Activated naive CD8-positive, alpha-beta T cell treated with anti-CD3 and anti-CD28 coated beads for 36 hours (primary cell): ENCODE results near the gene GNPAT. TPM values are rescaled to one million over a fixed set of nuclear protein-coding genes. Genes with fewer than 3 reads are reported as not detected.

Experiments
- DNase-seq: peaks from one replicate; pipeline ENCODE4 v3.0.0; 2021
- H3K27ac Mint-ChIP-seq: one replicate; pipeline ENCODE4 v1.8.0; 2022; ENCODE audit warnings: mild to moderate bottlenecking, moderate library complexity, mixed read lengths
- H3K27me3 Mint-ChIP-seq: one replicate; pipeline ENCODE4 v1.8.0; 2022; ENCODE audit warnings: mild to moderate bottlenecking, mixed read lengths
- H3K36me3 Mint-ChIP-seq: one replicate; pipeline ENCODE4 v1.8.0; 2021; ENCODE audit warnings: mild to moderate bottlenecking, mixed read lengths
- H3K4me1 Mint-ChIP-seq: one replicate; pipeline ENCODE4 v1.8.0; 2021; ENCODE audit warnings: mixed read lengths
- H3K4me3 Mint-ChIP-seq: one replicate; pipeline ENCODE4 v1.8.0; 2022; ENCODE audit warnings: mild to moderate bottlenecking, moderate library complexity, mixed read lengths
- H3K9me3 Mint-ChIP-seq: one replicate; pipeline ENCODE4 v1.8.0; 2022; ENCODE audit warnings: mixed read lengths
- total RNA-seq, 2 experiments: library from RNA; stranded (reverse); gene quantifications; one replicate each; pipeline ENCODE4 v1.2.3, GENCODE V29; 2021

Gene GNPAT
- total RNA-seq, 2 experiments from 2014 or later: 55.9 to 57.3 TPM

- H3K36me3 Mint-ChIP-seq: no peaks in the 10 kb centered on the region
- no peaks in the 10 kb centered on the region for H3K27me3 Mint-ChIP-seq
- H3K4me1 Mint-ChIP-seq: peaks cover 2% of the 10 kb centered on the region
- DNase-seq: no peak
- no peaks in the 10 kb centered on the region for H3K9me3 Mint-ChIP-seq
- no peak overlapping the region for H3K27ac Mint-ChIP-seq
- no peak overlapping the region for H3K4me3 Mint-ChIP-seq
Measured at GRCh38 chr1:231311720-231312431, 70.9 kb downstream of the GNPAT start.

- H3K36me3 Mint-ChIP-seq: no peaks in the 10 kb centered on the region
- no peaks in the 10 kb centered on the region for H3K9me3 Mint-ChIP-seq
- no peak for DNase-seq
- H3K4me1 Mint-ChIP-seq: peaks cover 2% of the 10 kb centered on the region
- no peak overlapping the region for H3K27ac Mint-ChIP-seq
- no peaks in the 10 kb centered on the region for H3K27me3 Mint-ChIP-seq
- no peak overlapping the region for H3K4me3 Mint-ChIP-seq
Measured at GRCh38 chr1:231312432-231312788, 71.4 kb downstream of the GNPAT start.

- DNase-seq: no peak
- no peaks in the 10 kb centered on the region for H3K36me3 Mint-ChIP-seq
- H3K4me3 Mint-ChIP-seq: no peak overlapping the region
- no peaks in the 10 kb centered on the region for H3K27me3 Mint-ChIP-seq
- no peak overlapping the region for H3K27ac Mint-ChIP-seq
- H3K9me3 Mint-ChIP-seq: no peaks in the 10 kb centered on the region
- H3K4me1 Mint-ChIP-seq: peaks cover 2% of the 10 kb centered on the region
Measured at GRCh38 chr1:231313661-231314060, 72.6 kb downstream of the GNPAT start.

GRCh38 chr1:231315887-231316286 lies 74.9 kb downstream of the GNPAT start:
- no peaks in the 10 kb centered on the region for H3K9me3 Mint-ChIP-seq
- H3K4me1 Mint-ChIP-seq: peaks cover 2% of the 10 kb centered on the region
- no peaks in the 10 kb centered on the region for H3K27me3 Mint-ChIP-seq
- H3K36me3 Mint-ChIP-seq: no peaks in the 10 kb centered on the region
- peak; percentile 46 for DNase-seq
- no peak overlapping the region for H3K4me3 Mint-ChIP-seq
- H3K27ac Mint-ChIP-seq: no peak overlapping the region

GRCh38 chr1:231317306-231318014 lies 76.4 kb downstream of the GNPAT start:
- Mint-ChIP-seq H3K27ac (no peak overlapping the region), H3K4me3 (no peak overlapping the region), H3K4me1 (peaks cover 2% of the 10 kb centered on the region), H3K36me3 (no peaks in the 10 kb centered on the region), H3K9me3 (no peaks in the 10 kb centered on the region), H3K27me3 (no peaks in the 10 kb centered on the region)
- DNase-seq: peak; percentile 8

- H3K9me3 Mint-ChIP-seq: no peaks in the 10 kb centered on the region
- DNase-seq: no peak
- H3K4me3 Mint-ChIP-seq: no peak overlapping the region
- H3K4me1 Mint-ChIP-seq: peaks cover 2% of the 10 kb centered on the region
- no peak overlapping the region for H3K27ac Mint-ChIP-seq
- H3K36me3 Mint-ChIP-seq: no peaks in the 10 kb centered on the region
- H3K27me3 Mint-ChIP-seq: no peaks in the 10 kb centered on the region
Measured at GRCh38 chr1:231318015-231318355, 77.0 kb downstream of the GNPAT start.

- Mint-ChIP-seq H3K27me3 (no peaks in the 10 kb centered on the region), H3K36me3 (no peaks in the 10 kb centered on the region), H3K4me1 (peaks cover 2% of the 10 kb centered on the region), H3K9me3 (no peaks in the 10 kb centered on the region), H3K4me3 (no peak overlapping the region), H3K27ac (no peak overlapping the region)
- no peak for DNase-seq
Measured at GRCh38 chr1:231318568-231318967, 77.6 kb downstream of the GNPAT start.

- Mint-ChIP-seq H3K9me3 (no peaks in the 10 kb centered on the region), H3K4me3 (no peak overlapping the region), H3K27ac (no peak overlapping the region), H3K4me1 (peaks cover 2% of the 10 kb centered on the region), H3K27me3 (no peaks in the 10 kb centered on the region), H3K36me3 (no peaks in the 10 kb centered on the region)
- DNase-seq: no peak
Measured at GRCh38 chr1:231319080-231319479, 78.1 kb downstream of the GNPAT start.

- H3K4me3 Mint-ChIP-seq: no peak overlapping the region
- H3K9me3 Mint-ChIP-seq: no peaks in the 10 kb centered on the region
- H3K27me3 Mint-ChIP-seq: no peaks in the 10 kb centered on the region
- no peak for DNase-seq
- H3K4me1 Mint-ChIP-seq: no peaks in the 10 kb centered on the region
- no peaks in the 10 kb centered on the region for H3K36me3 Mint-ChIP-seq
- H3K27ac Mint-ChIP-seq: no peak overlapping the region
Measured at GRCh38 chr1:231322880-231323530, 82.0 kb downstream of the GNPAT start.

- H3K9me3 Mint-ChIP-seq: no peaks in the 10 kb centered on the region
- no peaks in the 10 kb centered on the region for H3K27me3 Mint-ChIP-seq
- peaks cover 3% of the 10 kb centered on the region for H3K4me1 Mint-ChIP-seq
- no peak overlapping the region for H3K4me3 Mint-ChIP-seq
- DNase-seq: no peak
- no peak overlapping the region for H3K27ac Mint-ChIP-seq
- H3K36me3 Mint-ChIP-seq: no peaks in the 10 kb centered on the region
Measured at GRCh38 chr1:231324660-231325059, 83.6 kb downstream of the GNPAT start.

GRCh38 chr1:231326248-231326647 lies 85.2 kb downstream of the GNPAT start:
- no peaks in the 10 kb centered on the region for H3K27me3 Mint-ChIP-seq
- H3K36me3 Mint-ChIP-seq: peaks cover 2% of the 10 kb centered on the region
- peaks cover 1% of the 10 kb centered on the region for H3K9me3 Mint-ChIP-seq
- H3K4me1 Mint-ChIP-seq: peaks cover 4% of the 10 kb centered on the region
- H3K4me3 Mint-ChIP-seq: no peak overlapping the region
- no peak for DNase-seq
- H3K27ac Mint-ChIP-seq: no peak overlapping the region

Other genes starting within 250 kb of the GNPAT start
- 10 to 100 TPM; 12.2 to 15.2 TPM for gene FAM89A, start 201.0 kb upstream of the GNPAT start, total RNA-seq
- gene TRIM67, start 79.2 kb upstream of the GNPAT start, total RNA-seq: not detected
- 10 to 100 TPM; 12.6 to 13.0 TPM for gene EXOC8, start 96.6 kb downstream of the GNPAT start, total RNA-seq
- 10 to 100 TPM; 11.2 to 12.2 TPM for gene SPRTN, start 97.1 kb downstream of the GNPAT start, total RNA-seq
- gene EGLN1, start 181.1 kb downstream of the GNPAT start, total RNA-seq: 10 to 100 TPM; 36.3 to 37.8 TPM